Measurements from ENCODE around the gene BOD1. TPM values are rescaled to one million over a fixed set of nuclear protein-coding genes. Genes with fewer than 3 reads are reported as not detected.

BOD1 gene
- total and polyA plus RNA-seq, 10 of the 15 experiments (the other 5 are each of a cell fraction or from before 2014, with no cell fraction given) = 14.1 to 35.8 (median 29.6) TPM

- SMC1A ChIA-PET (ENCODE audit: uncharacterized antibody, unreplicated experiment) = interaction anchor here (1.1 to 2.9 kb wide), 14 partner anchors 12 to 298 kb away, joined by 3 to 9 read pairs (median 4); no protein-coding TSS in a partner anchor
- FAIRE-seq = no peak
- no peak for DNase-seq (ENCODE audit: low read depth, low spot score)
- Histone ChIP-seq H3K9ac (ENCODE audit: control insufficient read depth, insufficient read depth, low read length) (no peak overlapping the region), H2AFZ (ENCODE audit: control insufficient read depth, low read depth, low read length) (no peak overlapping the region), H3K4me1 (ENCODE audit: control insufficient read depth, insufficient read depth, low read length) (peaks cover 12% of the 10 kb centered on the region), H3K4me2 (ENCODE audit: control insufficient read depth, insufficient read depth) (no peak overlapping the region), H3K27me3 (replicated peaks in 1 of 2; ENCODE audit: control insufficient read depth in 2 of 2, insufficient read depth in 2 of 2, low read length in 1 of 2) (no peaks in the 10 kb centered on the region), H3K27ac (ENCODE audit: control insufficient read depth, insufficient read depth) (no peak overlapping the region), H3K36me3 (ENCODE audit: control insufficient read depth in 2 of 2, insufficient read depth in 2 of 2, low read length in 1 of 2) (no peaks in the 10 kb centered on the region), H3K4me3 (no peak overlapping the region), H3K9me3 (replicated peaks; ENCODE audit: control insufficient read depth, insufficient read depth, low read length) (no peaks in the 10 kb centered on the region), H3K79me2 (ENCODE audit: control insufficient read depth, insufficient read depth, low read length) (no peaks in the 10 kb centered on the region), H4K20me1 (ENCODE audit: control insufficient read depth, insufficient read depth) (no peaks in the 10 kb centered on the region)
- in situ Hi-C loops (cut with MboI) (no loop called here), intact Hi-C loops (cut with micrococcal nuclease; ENCODE audit: unreplicated experiment) (no loop called here)
- CTCF ChIA-PET = interaction anchor here (1.0 to 1.7 kb wide), 5 partner anchors 11 to 322 kb away, joined by 3 to 7 read pairs (median 3); no protein-coding TSS in a partner anchor
- RAD21 ChIA-PET (ENCODE audit: unreplicated experiment) = interaction anchor here (0.5 to 2.4 kb wide), 8 partner anchors 10 to 280 kb away, joined by 3 to 11 read pairs (median 4); no protein-coding TSS in a partner anchor
- 48% methylated on average over 5 of the region's 5 CpGs for WGBS (ENCODE audit: insufficient coverage, insufficient replicate concordance, low lambda C conversion rate, missing lambda C conversion rate)
- TF ChIP-seq ZNF217 (IDR thresholded peaks at IDR 0.05) (no peak), USF2 (IDR thresholded peaks at IDR 0.05; ENCODE audit: borderline replicate concordance, low read depth, low read length) (no peak), CHD4 (IDR thresholded peaks at IDR 0.05) (no peak), EP300 (IDR thresholded peaks at IDR 0.05; ENCODE audit: borderline replicate concordance in 1 of 2, control insufficient read depth in 1 of 2, low read depth in 2 of 2, low read length in 2 of 2) (no peak), RAD51 (IDR thresholded peaks at IDR 0.05) (no peak), RUNX3 (IDR thresholded peaks at IDR 0.05; ENCODE audit: low read length) (no peak), TAF1 (IDR thresholded peaks at IDR 0.05; ENCODE audit: borderline replicate concordance, low read depth, low read length) (no peak)
- no TSS peak for BruUV-seq (replicated peaks)
- ATAC-seq = no peak
- POLR2A ChIA-PET = interaction anchor here (0.9 kb wide), 3 partner anchors 11 to 142 kb away, joined by 3 to 4 read pairs (median 3); no protein-coding TSS in a partner anchor
These were observed 29.0 kb upstream of the BOD1 start for GRCh38 chr5:173645437-173645807.

All from GM12878 (cell line).